HEK293 (cell line): ENCODE measurements around the gene PHKA2.

Source experiments
- CTCF ChIA-PET: fragments of 350-600 bp; formaldehyde crosslinking; extraction: SDS; loops from one replicate; lab custom pipeline; 2021; ENCODE audit warnings: antibody characterized with exemption; lab: Yijun Ruan, JAX
- POLR2A ChIA-PET: fragments of 300-600 bp; formaldehyde crosslinking; extraction: SDS; loops from one replicate; lab custom pipeline; 2020; ENCODE audit warnings: antibody characterized with exemption, inconsistent platforms; lab: Yijun Ruan, JAX
- H3K27ac ChIP-seq: fragments of 200-500 bp; sonication (Bioruptor generic); 2 replicates; pipeline ENCODE4 v1.5.1; 2014; ENCODE audit warnings: low read depth, low read length, control low read depth, inconsistent platforms; ENCODE audit errors: extremely low read depth
- H3K36me3 ChIP-seq, 2 experiments: fragments of 200-500 bp in 1 of 2; sonication (Bioruptor generic) in 1 of 2; 1 replicate in 1 of 2; 2 replicates in 1 of 2; pipeline ENCODE4 v1.5.1; 2014 to 2017; ENCODE audit warnings: inconsistent platforms in 2 of 2, low read length in 2 of 2; ENCODE audit not compliant: control insufficient read depth in 2 of 2, insufficient read depth in 1 of 2
- H3K4me1 ChIP-seq: fragments of 200-500 bp; sonication (Bioruptor generic); 2 replicates; pipeline ENCODE4 v1.5.1; 2014; ENCODE audit warnings: mild to moderate bottlenecking, low read length, inconsistent platforms; ENCODE audit not compliant: control insufficient read depth, insufficient read depth
- H3K4me3 ChIP-seq: 2 replicates; pipeline ENCODE4 v1.5.1; 2011; ENCODE audit warnings: low read depth, mild to moderate bottlenecking, control low read depth, low read length, moderate library complexity
- H3K9me3 ChIP-seq: fragments of 200-500 bp; sonication (Bioruptor generic); 2 replicates; pipeline ENCODE4 v1.5.1; 2014; ENCODE audit warnings: low read depth, low read length, inconsistent platforms; ENCODE audit not compliant: control insufficient read depth, insufficient read depth
- BCL11B ChIP-seq: fragments of 450-650 bp; formaldehyde crosslinking; IDR thresholded peaks from 2 replicates; pipeline ENCODE4 v1.5.1; 2016; ENCODE audit warnings: low read depth, missing biosample characterization, missing genetic modification characterization
- KLF10 ChIP-seq: fragments of 450-650 bp; IDR thresholded peaks from 2 replicates; pipeline ENCODE4 v1.5.1; 2018; ENCODE audit warnings: missing biosample characterization, mild to moderate bottlenecking, missing genetic modification characterization
- MEIS1 ChIP-seq: sonication (generic); formaldehyde crosslinking; IDR thresholded peaks from 2 replicates; pipeline ENCODE4 v1.8.1; 2022; ENCODE audit warnings: missing genetic modification reagents, mild to moderate bottlenecking, borderline replicate concordance
- RBAK ChIP-seq: fragments of 450-650 bp; formaldehyde crosslinking; IDR thresholded peaks from 2 replicates; pipeline ENCODE4 v1.5.1; 2016; ENCODE audit warnings: missing biosample characterization, missing genetic modification characterization
- REPIN1 ChIP-seq: fragments of 450-650 bp; formaldehyde crosslinking; IDR thresholded peaks from 2 replicates; pipeline ENCODE4 v1.5.1; 2017; ENCODE audit warnings: missing biosample characterization, missing genetic modification characterization, low read depth
- SP3 ChIP-seq: fragments of 450-650 bp; formaldehyde crosslinking; IDR thresholded peaks from 2 replicates; pipeline ENCODE4 v1.5.1; 2016; ENCODE audit warnings: missing biosample characterization, missing genetic modification characterization
- WT1 ChIP-seq: fragments of 450-650 bp; formaldehyde crosslinking; IDR thresholded peaks from 2 replicates; pipeline ENCODE4 v1.5.1; 2016; ENCODE audit warnings: missing biosample characterization, missing genetic modification characterization
- ZEB2 ChIP-seq: fragments of 450-650 bp; formaldehyde crosslinking; IDR thresholded peaks from 2 replicates; pipeline ENCODE4 v1.5.1; 2016; ENCODE audit warnings: missing biosample characterization, missing genetic modification characterization
- ZNF16 ChIP-seq: fragments of 450-650 bp; formaldehyde crosslinking; IDR thresholded peaks from 2 replicates; pipeline ENCODE4 v1.5.1; 2016; ENCODE audit warnings: low read depth, missing biosample characterization, missing genetic modification characterization
- ZNF23 ChIP-seq: fragments of 450-650 bp; formaldehyde crosslinking; IDR thresholded peaks from 2 replicates; pipeline ENCODE4 v1.5.1; 2016; ENCODE audit warnings: missing biosample characterization, missing genetic modification characterization, borderline replicate concordance
- ZNF354C ChIP-seq: fragments of 450-650 bp; formaldehyde crosslinking; IDR thresholded peaks from 2 replicates; pipeline ENCODE4 v1.5.1; 2016; ENCODE audit warnings: missing biosample characterization, missing genetic modification characterization, low read depth, borderline replicate concordance
- ZNF366 ChIP-seq: fragments of 450-650 bp; formaldehyde crosslinking; conservative IDR thresholded peaks from 2 replicates; pipeline ENCODE4 v1.5.1; 2016; ENCODE audit warnings: missing biosample characterization, missing genetic modification characterization
- ZNF701 ChIP-seq: fragments of 450-650 bp; formaldehyde crosslinking; IDR thresholded peaks from 2 replicates; pipeline ENCODE4 v1.5.1; 2016; ENCODE audit warnings: missing biosample characterization, missing genetic modification characterization
- ZNF768 ChIP-seq: fragments of 450-650 bp; formaldehyde crosslinking; IDR thresholded peaks from 2 replicates; pipeline ENCODE4 v1.5.1; 2018; ENCODE audit warnings: missing biosample characterization, mild to moderate bottlenecking, missing genetic modification characterization
- ZXDB ChIP-seq: fragments of 450-650 bp; formaldehyde crosslinking; IDR thresholded peaks from 2 replicates; pipeline ENCODE4 v1.5.1; 2016; ENCODE audit warnings: missing biosample characterization, missing genetic modification characterization
- TF ChIP-seq, protein P1 (sequence below): fragments of 450-650 bp; formaldehyde crosslinking; IDR thresholded peaks from 2 replicates; pipeline ENCODE4; 2016; ENCODE audit warnings: missing biosample characterization, missing genetic modification characterization
- TF ChIP-seq, protein P2 (sequence below): fragments of 450-650 bp; formaldehyde crosslinking; IDR thresholded peaks from 2 replicates; pipeline ENCODE4 v1.5.1; 2016; ENCODE audit warnings: missing biosample characterization, missing genetic modification characterization
- TF ChIP-seq, protein P3 (sequence below): fragments of 450-650 bp; formaldehyde crosslinking; IDR thresholded peaks from 2 replicates; pipeline ENCODE4 v1.5.1; 2016; ENCODE audit warnings: missing biosample characterization, missing genetic modification characterization
- TF ChIP-seq, protein P4 (sequence below): fragments of 450-650 bp; formaldehyde crosslinking; IDR thresholded peaks from 2 replicates; pipeline ENCODE4 v1.5.1; 2016; ENCODE audit warnings: missing biosample characterization, missing genetic modification characterization
- TF ChIP-seq, protein P5 (sequence below): fragments of 450-650 bp; formaldehyde crosslinking; IDR thresholded peaks from 2 replicates; pipeline ENCODE4 v1.5.1; 2017; ENCODE audit warnings: missing biosample characterization, missing genetic modification characterization

PHKA2 gene

DNA sequence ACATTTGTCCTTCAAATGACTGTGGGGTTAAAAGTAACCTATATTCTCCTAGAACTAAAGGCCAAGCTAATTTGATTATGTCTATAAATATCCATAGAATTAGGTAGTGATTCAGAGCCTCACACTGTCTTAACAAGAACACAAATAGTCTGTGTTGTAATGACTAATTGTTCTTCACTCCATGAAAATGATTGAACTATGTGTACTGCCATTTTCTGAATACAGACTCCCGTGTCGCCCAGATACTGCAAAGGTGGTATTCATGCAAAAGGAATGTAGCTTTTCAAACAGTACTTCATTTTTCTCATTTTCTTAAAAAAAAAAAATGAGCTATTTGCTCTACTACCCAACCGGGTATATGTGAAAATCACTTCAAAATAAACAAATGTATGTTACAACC is 11.3 kb upstream of the PHKA2 start:
- no peak overlapping the region for H3K4me3 ChIP-seq
- TF ChIP-seq, protein P1, sequence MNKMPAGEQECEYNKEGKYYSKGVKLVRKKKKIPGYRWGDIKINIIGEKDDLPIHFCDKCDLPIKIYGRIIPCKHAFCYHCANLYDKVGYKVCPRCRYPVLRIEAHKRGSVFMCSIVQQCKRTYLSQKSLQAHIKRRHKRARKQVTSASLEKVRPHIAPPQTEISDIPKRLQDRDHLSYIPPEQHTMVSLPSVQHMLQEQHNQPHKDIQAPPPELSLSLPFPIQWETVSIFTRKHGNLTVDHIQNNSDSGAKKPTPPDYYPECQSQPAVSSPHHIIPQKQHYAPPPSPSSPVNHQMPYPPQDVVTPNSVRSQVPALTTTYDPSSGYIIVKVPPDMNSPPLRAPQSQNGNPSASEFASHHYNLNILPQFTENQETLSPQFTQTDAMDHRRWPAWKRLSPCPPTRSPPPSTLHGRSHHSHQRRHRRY, result no peak
- TF ChIP-seq BCL11B (tag by site-specific recombination), result no peak
- no peaks in the 10 kb centered on the region for H3K9me3 ChIP-seq
- CTCF ChIA-PET, result interaction anchor here (0.7 kb wide), 2 partner anchors 9 to 680 kb away, joined by 3 read pairs; no protein-coding TSS in a partner anchor
- H3K4me1 ChIP-seq, result no peaks in the 10 kb centered on the region
- POLR2A ChIA-PET, result no interaction called here
- H3K27ac ChIP-seq, result no peak overlapping the region
- no peaks in the 10 kb centered on the region for H3K36me3 ChIP-seq

DNA sequence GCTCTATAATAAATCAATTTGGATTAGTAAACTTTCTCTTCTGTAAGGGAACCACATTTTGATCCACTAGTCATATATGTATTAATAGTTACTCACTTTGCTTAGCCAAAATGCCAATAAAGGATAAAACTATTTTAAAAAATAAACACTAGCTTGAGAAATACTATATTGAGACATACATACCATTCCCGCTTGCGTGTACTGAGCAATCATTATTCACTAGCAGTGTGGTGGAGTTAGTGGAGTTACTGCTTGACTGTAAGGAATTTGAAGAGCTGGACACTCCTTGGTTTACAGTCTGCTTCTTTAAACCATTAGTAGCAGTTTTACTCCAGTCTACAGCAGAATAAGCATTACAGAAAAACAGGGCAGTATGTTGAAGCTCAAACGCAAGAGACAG is 10.8 kb upstream of the PHKA2 start:
- H3K27ac ChIP-seq, result no peak overlapping the region
- POLR2A ChIA-PET, result no interaction called here
- no peaks in the 10 kb centered on the region for H3K36me3 ChIP-seq
- no peaks in the 10 kb centered on the region for H3K9me3 ChIP-seq
- H3K4me1 ChIP-seq, result no peaks in the 10 kb centered on the region
- TF ChIP-seq ZNF768, result no peak
- TF ChIP-seq ZNF354C, result no peak
- TF ChIP-seq ZNF366 (tag by site-specific recombination), result no peak
- no peak for TF ChIP-seq WT1
- TF ChIP-seq, protein P2, sequence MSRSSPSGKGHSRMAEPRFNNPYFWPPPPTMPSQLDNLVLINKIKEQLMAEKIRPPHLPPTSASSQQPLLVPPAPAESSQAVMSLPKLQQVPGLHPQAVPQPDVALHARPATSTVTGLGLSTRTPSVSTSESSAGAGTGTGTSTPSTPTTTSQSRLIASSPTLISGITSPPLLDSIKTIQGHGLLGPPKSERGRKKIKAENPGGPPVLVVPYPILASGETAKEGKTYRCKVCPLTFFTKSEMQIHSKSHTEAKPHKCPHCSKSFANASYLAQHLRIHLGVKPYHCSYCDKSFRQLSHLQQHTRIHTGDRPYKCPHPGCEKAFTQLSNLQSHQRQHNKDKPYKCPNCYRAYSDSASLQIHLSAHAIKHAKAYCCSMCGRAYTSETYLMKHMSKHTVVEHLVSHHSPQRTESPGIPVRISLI (tag by site-specific recombination), result no peak
- TF ChIP-seq KLF10 (tag by site-specific recombination), result no peak
- no peak for TF ChIP-seq ZNF23
- TF ChIP-seq RBAK (tag by site-specific recombination), result no peak
- no peak for TF ChIP-seq ZNF16 (tag by site-specific recombination)
- no peak for TF ChIP-seq ZXDB
- TF ChIP-seq, protein P3, sequence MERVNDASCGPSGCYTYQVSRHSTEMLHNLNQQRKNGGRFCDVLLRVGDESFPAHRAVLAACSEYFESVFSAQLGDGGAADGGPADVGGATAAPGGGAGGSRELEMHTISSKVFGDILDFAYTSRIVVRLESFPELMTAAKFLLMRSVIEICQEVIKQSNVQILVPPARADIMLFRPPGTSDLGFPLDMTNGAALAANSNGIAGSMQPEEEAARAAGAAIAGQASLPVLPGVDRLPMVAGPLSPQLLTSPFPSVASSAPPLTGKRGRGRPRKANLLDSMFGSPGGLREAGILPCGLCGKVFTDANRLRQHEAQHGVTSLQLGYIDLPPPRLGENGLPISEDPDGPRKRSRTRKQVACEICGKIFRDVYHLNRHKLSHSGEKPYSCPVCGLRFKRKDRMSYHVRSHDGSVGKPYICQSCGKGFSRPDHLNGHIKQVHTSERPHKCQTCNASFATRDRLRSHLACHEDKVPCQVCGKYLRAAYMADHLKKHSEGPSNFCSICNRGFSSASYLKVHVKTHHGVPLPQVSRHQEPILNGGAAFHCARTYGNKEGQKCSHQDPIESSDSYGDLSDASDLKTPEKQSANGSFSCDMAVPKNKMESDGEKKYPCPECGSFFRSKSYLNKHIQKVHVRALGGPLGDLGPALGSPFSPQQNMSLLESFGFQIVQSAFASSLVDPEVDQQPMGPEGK, result no peak
- TF ChIP-seq, protein P4, sequence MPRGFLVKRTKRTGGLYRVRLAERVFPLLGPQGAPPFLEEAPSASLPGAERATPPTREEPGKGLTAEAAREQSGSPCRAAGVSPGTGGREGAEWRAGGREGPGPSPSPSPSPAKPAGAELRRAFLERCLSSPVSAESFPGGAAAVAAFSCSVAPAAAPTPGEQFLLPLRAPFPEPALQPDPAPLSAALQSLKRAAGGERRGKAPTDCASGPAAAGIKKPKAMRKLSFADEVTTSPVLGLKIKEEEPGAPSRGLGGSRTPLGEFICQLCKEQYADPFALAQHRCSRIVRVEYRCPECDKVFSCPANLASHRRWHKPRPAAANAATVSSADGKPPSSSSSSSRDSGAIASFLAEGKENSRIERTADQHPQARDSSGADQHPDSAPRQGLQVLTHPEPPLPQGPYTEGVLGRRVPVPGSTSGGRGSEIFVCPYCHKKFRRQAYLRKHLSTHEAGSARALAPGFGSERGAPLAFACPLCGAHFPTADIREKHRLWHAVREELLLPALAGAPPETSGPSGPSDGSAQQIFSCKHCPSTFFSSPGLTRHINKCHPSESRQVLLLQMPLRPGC (tag by site-specific recombination), result no peak
- no peak for TF ChIP-seq ZEB2 (tag by site-specific recombination)
- no peak for TF ChIP-seq ZNF701 (tag by site-specific recombination)
- no peak for TF ChIP-seq REPIN1
- no peak for TF ChIP-seq MEIS1
- TF ChIP-seq, protein P5, sequence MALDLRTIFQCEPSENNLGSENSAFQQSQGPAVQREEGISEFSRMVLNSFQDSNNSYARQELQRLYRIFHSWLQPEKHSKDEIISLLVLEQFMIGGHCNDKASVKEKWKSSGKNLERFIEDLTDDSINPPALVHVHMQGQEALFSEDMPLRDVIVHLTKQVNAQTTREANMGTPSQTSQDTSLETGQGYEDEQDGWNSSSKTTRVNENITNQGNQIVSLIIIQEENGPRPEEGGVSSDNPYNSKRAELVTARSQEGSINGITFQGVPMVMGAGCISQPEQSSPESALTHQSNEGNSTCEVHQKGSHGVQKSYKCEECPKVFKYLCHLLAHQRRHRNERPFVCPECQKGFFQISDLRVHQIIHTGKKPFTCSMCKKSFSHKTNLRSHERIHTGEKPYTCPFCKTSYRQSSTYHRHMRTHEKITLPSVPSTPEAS (tag by site-specific recombination), result no peak
- no peak for TF ChIP-seq SP3 (tag by site-specific recombination)
- CTCF ChIA-PET, result interaction anchor here (0.7 kb wide), 1 partner anchor 9 kb away, joined by 3 read pairs; no protein-coding TSS in a partner anchor
- no peak overlapping the region for H3K4me3 ChIP-seq
